Astrocyte (in vitro differentiated cells and primary cell): Measurements from ENCODE around the gene MROH2B.

Experiments
- CTCF ChIP-seq: IDR thresholded peaks from 2 replicates; pipeline ENCODE4 v1.5.1; 2011; ENCODE audit warnings: low read depth, mild to moderate bottlenecking, inconsistent platforms, low read length, moderate library complexity; ENCODE audit not compliant: insufficient read depth
- EZH2 ChIP-seq: IDR thresholded peaks from 2 replicates; pipeline ENCODE4 v1.6.1; 2012; ENCODE audit warnings: mild to moderate bottlenecking, low read length, inconsistent platforms; ENCODE audit not compliant: insufficient read depth

GRCh38 chr5:41087461-41087860 lies 16.3 kb upstream of the MROH2B start:
- no peak for TF ChIP-seq CTCF
- no peak for TF ChIP-seq EZH2
